GM10248 (cell line): ENCODE data around the gene CYGB.

Source experiments
- CTCF ChIA-PET: fragments of 300-600 bp; sonication (Branson Sonifier 250); formaldehyde crosslinking; extraction: SDS; loops from one replicate; lab custom pipeline; 2021; ENCODE audit warnings: antibody characterized with exemption; lab: Yijun Ruan, JAX
- POLR2A ChIA-PET: fragments of 350-650 bp; sonication (Branson Sonifier 250); formaldehyde crosslinking; extraction: SDS; loops from one replicate; lab custom pipeline; 2020; ENCODE audit warnings: antibody characterized with exemption; lab: Yijun Ruan, JAX
- DNase-seq: peaks from one replicate; pipeline ENCODE4 v3.0.0; 2012; ENCODE audit errors: extremely low spot score
- CTCF ChIP-seq: IDR thresholded peaks from 2 replicates; pipeline ENCODE4 v1.5.1; 2012; ENCODE audit warnings: mild to moderate bottlenecking, low read depth; ENCODE audit errors: extremely low read depth, missing control alignments, control extremely low read depth

The CYGB gene

GRCh38 chr17:76501827-76502307, 35.6 kb downstream of the CYGB start:
- TF ChIP-seq CTCF = no peak
- CTCF ChIA-PET = interaction anchor here (1.1 to 22.6 kb wide), 9 partner anchors 9 to 123 kb away, joined by 3 to 496 read pairs (median 5); partner anchors contain the start of genes AANAT and UBE2O

GRCh38 chr17:76501018-76501826, 36.3 kb downstream of the CYGB start, which contains the start of gene RHBDF2:
TSS of gene RHBDF2 (minus strand) at chr17:76501423. CDS start at chr17:76481524, 19,899 bp downstream.
- CTCF ChIA-PET = interaction anchor here (1.1 to 22.6 kb wide), 7 partner anchors 9 to 56 kb away, joined by 3 to 496 read pairs (median 5); partner anchors contain the start of genes AANAT and UBE2O
- peak; percentile 97 for DNase-seq
- POLR2A ChIA-PET = interaction anchor here (0.5 kb wide), 1 partner anchor 16 kb away, joined by 7 read pairs; no protein-coding TSS in a partner anchor
- TF ChIP-seq CTCF = no peak

More at GRCh38 chr17:76501827-76502307, 35.6 kb downstream of the CYGB start:
- no peak for DNase-seq
- POLR2A ChIA-PET = interaction anchor here (0.5 kb wide), 1 partner anchor 17 kb away, joined by 7 read pairs; no protein-coding TSS in a partner anchor

GRCh38 chr17:76500747-76501017, 36.8 kb downstream of the CYGB start:
- peak; percentile 40 for DNase-seq
- POLR2A ChIA-PET = no interaction called here
- TF ChIP-seq CTCF = no peak
- CTCF ChIA-PET = interaction anchor here (1.3 to 22.6 kb wide), 2 partner anchors 26 to 42 kb away, joined by 3 to 496 read pairs; partner anchors contain the start of genes AANAT and UBE2O

- ChIA-PET CTCF (interaction anchor here (1.3 to 22.6 kb wide), 4 partner anchors 20 to 102 kb away, joined by 3 to 496 read pairs (median 6); partner anchors contain the start of genes AANAT and UBE2O), POLR2A (interaction anchor here (0.6 to 0.8 kb wide), 3 partner anchors 11 to 185 kb away, joined by 3 to 10 read pairs (median 3); no protein-coding TSS in a partner anchor)
- DNase-seq = no peak
- no peak for TF ChIP-seq CTCF
Observed at GRCh38 chr17:76500074-76500746, 37.3 kb downstream of the CYGB start.

- DNase-seq = no peak
- ChIA-PET POLR2A (interaction anchor here (0.6 kb wide), 1 partner anchor 12 kb away, joined by 3 read pairs; no protein-coding TSS in a partner anchor), CTCF (interaction anchor here (1.1 to 22.6 kb wide), 7 partner anchors 7 to 199 kb away, joined by 3 to 496 read pairs (median 6); partner anchors contain the start of genes AANAT and UBE2O)
- no peak for TF ChIP-seq CTCF
Observed at GRCh38 chr17:76499267-76499667, 38.2 kb downstream of the CYGB start.

- ChIA-PET CTCF (interaction anchor here (1.1 to 22.6 kb wide), 7 partner anchors 8 to 199 kb away, joined by 3 to 496 read pairs (median 6); partner anchors contain the start of genes AANAT and UBE2O), POLR2A (no interaction called here)
- no peak for TF ChIP-seq CTCF
- peak; percentile 61 for DNase-seq
Observed at GRCh38 chr17:76498876-76499251, 38.6 kb downstream of the CYGB start.
